Central memory CD8-positive, alpha-beta T cell (primary cell): ENCODE measurements around the gene PAOX.
"Not testable (repeated sequence)": the region's sequence is repeated elsewhere in the genome, so short reads cannot be mapped to it uniquely, and the experiment has no call there.

Experiments
- ATAC-seq: fragments of 150-1000 bp; cut with Tn5 transposase; replicated peaks from 2 replicates; pipeline ENCODE4 v1.10.0; 2022; ENCODE audit warnings: mild to moderate bottlenecking, moderate FRiP score, moderate number of reproducible peaks; ENCODE audit not compliant: poor library complexity, severe bottlenecking; ENCODE audit errors: extremely low read depth
- DNase-seq, 2 donors: peaks; one replicate each; pipeline ENCODE4 v3.0.0; 2021; ENCODE audit warnings: low spot score in 2 of 2
- H3K27ac Mint-ChIP-seq: one replicate; pipeline ENCODE4 v1.8.0; 2022; ENCODE audit warnings: low read depth, mild to moderate bottlenecking, moderate library complexity, mixed read lengths
- H3K27me3 Mint-ChIP-seq: one replicate; pipeline ENCODE4 v1.8.0; 2022; ENCODE audit warnings: mixed read lengths
- H3K36me3 Mint-ChIP-seq: one replicate; pipeline ENCODE4 v1.8.0; 2022; ENCODE audit warnings: mild to moderate bottlenecking, moderate library complexity, mixed read lengths; ENCODE audit not compliant: insufficient read depth
- H3K4me1 Mint-ChIP-seq: one replicate; pipeline ENCODE4 v1.8.0; 2022; ENCODE audit warnings: mixed read lengths
- H3K4me3 Mint-ChIP-seq: one replicate; pipeline ENCODE4 v1.8.0; 2022; ENCODE audit warnings: mild to moderate bottlenecking, moderate library complexity, mixed read lengths
- H3K9me3 Mint-ChIP-seq: one replicate; pipeline ENCODE4 v1.8.0; 2022; ENCODE audit warnings: mixed read lengths

The PAOX gene

DNA sequence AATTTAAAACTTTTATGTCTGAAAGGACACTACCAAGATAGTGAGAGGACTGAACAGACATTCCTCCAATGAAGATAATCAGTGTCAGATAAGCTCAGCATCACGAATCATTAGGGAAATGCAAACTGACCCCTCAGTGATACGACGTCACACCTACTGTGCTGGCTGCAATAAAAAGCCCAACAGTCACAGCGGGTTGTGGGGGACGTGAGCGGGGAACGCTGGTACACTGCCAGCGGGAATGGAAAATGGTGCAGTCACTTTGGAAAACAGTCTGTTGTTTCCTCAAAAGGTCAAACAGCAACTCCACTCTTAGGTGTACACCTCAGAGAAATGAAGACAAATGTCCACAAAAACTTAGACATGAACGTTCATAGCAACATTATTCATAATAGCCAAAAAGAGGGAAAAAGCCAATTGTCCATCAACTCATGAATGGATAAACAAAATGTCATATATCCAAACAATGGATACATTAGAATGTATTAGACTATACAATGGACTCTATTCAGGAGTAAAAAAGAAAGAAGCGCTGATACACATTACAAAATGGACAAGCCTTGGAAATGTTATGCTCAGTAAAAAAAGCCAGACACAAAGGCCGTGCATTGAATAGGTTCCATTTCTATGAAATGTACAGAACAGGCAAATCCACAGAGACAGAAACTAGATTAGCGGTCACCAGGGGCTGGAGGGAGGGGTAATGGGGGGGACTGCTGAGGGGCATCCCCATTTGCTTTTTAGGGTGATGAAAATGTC, 3.5 kb upstream of the PAOX start:
- H3K27ac Mint-ChIP-seq = no peak overlapping the region
- peak overlapping the region; percentile 77 for H3K4me3 Mint-ChIP-seq
- no peak for DNase-seq
- H3K4me1 Mint-ChIP-seq = peaks cover 6% of the 10 kb centered on the region
- no peaks in the 10 kb centered on the region for H3K27me3 Mint-ChIP-seq
- H3K36me3 Mint-ChIP-seq = peaks cover 9% of the 10 kb centered on the region
- ATAC-seq = no peak
- H3K9me3 Mint-ChIP-seq = no peaks in the 10 kb centered on the region

DNA sequence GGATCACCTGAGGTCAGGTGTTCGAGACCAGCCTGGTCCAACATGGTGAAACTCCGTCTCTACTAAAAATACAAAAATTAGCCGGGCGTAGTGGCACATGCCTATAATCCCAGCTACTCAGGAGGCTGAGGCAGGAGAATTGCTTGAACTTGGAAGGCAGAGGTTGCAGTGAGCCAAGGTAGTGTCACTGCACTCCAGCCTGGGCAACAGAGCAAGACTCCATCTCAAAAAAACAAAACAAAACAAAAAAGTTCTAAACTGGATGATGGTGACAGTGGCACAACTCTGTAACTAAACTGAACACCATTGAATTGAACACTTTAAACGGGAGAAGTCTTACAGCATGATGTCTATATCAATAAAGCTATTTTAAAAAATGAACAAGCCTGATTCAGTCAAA, 2.9 kb upstream of the PAOX start:
- H3K27me3 Mint-ChIP-seq, DNase-seq, H3K27ac Mint-ChIP-seq, H3K9me3 Mint-ChIP-seq, H3K36me3 Mint-ChIP-seq, H3K4me1 Mint-ChIP-seq, ATAC-seq: not testable (repeated sequence)
- peak overlapping the region; percentile 71 for H3K4me3 Mint-ChIP-seq

DNA sequence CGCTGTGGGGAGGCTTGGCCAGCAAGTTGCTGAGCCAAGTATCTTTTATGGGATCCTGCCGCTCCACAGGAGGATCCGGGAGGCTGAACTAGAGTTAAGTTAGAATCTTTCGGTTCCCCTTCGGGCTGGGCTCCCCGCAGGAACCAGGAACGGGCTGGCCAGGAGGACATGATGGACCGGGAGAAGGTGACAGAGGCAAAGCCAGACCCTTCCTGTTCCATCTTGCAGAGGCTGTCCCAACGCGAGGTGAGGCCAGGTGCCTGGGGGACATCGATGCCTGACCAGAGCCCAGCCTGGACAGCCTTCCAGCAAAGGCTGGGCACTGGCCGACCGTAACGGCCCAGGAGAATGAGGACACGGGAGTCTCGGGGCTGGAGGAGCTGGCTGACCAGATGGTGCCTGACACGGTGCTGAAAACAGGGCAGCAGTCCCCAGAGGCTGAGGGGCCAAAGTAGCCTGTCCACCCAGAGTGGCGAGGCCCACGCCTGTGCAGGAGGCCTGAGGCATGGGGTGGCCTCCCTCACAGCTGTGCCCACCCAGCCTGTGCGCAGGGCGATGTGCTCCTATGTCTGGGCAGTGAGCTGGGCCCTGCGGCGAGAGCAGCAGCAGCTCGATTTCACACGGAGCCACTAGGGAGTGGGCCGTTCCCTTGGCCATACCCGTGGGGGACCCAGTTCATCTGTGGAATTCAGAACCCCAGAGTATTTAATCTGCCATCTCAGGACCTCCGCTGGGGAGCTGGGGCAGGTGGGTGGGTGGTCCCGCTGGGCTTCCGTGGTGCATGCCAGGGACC, 1.8 kb upstream of the PAOX start:
- H3K27me3 Mint-ChIP-seq = no peaks in the 10 kb centered on the region
- no peak for ATAC-seq
- no peaks in the 10 kb centered on the region for H3K9me3 Mint-ChIP-seq
- DNase-seq = no peak
- peaks cover 11% of the 10 kb centered on the region for H3K4me1 Mint-ChIP-seq
- peak overlapping the region; percentile 71 for H3K4me3 Mint-ChIP-seq
- H3K27ac Mint-ChIP-seq = no peak overlapping the region
- H3K36me3 Mint-ChIP-seq = peaks cover 10% of the 10 kb centered on the region

DNA sequence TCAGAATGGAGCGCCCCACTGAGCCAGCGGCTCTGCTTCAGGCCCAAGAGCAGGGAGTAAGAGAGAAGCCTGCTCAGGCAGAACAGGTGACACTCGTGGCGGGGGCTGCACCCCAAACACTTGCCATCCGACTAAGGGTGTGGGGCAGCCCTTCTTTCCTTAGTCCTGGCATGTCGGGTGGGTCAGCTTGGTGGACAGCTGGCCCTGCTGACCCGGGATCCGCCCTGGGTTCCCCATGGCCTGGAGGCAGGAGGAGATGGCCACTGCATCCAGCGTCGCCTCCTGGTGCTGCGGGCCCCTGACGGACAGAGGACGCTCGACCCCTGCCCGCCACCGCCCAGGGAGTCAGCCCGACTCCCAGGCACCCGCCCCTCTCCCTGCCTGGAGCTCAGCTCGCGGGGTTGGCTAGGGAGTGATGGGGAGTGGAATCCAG, 1.2 kb upstream of the PAOX start:
- Mint-ChIP-seq H3K36me3 (peaks cover 11% of the 10 kb centered on the region), H3K27ac (no peak overlapping the region), H3K4me1 (peaks cover 11% of the 10 kb centered on the region), H3K27me3 (no peaks in the 10 kb centered on the region), H3K4me3 (peak overlapping the region; percentile 71), H3K9me3 (no peaks in the 10 kb centered on the region)
- ATAC-seq = no peak
- no peak for DNase-seq

DNA sequence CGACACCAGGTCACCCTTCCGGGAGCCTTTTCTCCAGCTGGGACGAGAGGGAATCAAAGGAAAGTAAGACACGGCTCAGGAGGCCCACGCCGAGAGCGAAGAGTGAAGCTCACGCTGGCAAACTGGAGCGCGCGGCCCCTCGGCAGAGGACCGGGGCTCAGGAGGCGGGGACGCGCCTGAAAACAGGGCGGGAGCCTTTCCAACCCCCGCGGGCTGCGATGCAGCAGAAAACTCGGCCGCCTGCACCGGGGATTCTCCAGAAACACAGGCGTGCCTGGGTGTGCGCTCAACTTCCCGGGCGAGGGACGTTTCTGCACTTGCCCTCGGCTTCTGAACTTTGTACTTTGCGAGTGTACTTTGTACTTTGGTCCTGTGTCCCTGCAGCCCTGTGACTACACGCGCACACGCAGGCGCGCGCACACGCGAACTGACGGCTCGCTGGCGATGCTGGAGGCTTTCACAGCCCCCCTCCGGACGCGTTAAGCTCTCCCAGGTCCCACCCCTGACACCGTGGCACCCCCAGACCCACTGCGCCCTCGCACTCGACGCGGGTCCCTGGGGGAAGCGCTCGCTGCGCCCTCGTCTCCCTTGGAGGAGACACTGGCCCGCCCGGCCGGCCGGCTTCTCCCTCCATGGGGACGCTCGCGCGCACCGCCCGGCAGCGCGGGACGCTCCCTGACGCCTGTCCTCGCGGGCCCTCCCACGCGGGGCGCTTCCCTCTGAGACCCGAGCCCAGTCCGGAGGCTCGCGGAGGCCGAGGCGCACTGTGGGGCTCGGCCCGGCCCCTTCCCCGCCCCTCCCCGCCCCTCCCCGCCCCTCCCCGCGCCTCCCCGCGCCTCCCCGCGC, 588 bp upstream of the PAOX start:
- Mint-ChIP-seq H3K36me3 (peaks cover 11% of the 10 kb centered on the region), H3K4me1 (peaks cover 11% of the 10 kb centered on the region), H3K27ac (no peak overlapping the region), H3K9me3 (no peaks in the 10 kb centered on the region), H3K4me3 (peak overlapping the region; percentile 71), H3K27me3 (no peaks in the 10 kb centered on the region)
- DNase-seq = peak in 1 of 2 donors; percentile 39
- peak; percentile 55 for ATAC-seq

DNA sequence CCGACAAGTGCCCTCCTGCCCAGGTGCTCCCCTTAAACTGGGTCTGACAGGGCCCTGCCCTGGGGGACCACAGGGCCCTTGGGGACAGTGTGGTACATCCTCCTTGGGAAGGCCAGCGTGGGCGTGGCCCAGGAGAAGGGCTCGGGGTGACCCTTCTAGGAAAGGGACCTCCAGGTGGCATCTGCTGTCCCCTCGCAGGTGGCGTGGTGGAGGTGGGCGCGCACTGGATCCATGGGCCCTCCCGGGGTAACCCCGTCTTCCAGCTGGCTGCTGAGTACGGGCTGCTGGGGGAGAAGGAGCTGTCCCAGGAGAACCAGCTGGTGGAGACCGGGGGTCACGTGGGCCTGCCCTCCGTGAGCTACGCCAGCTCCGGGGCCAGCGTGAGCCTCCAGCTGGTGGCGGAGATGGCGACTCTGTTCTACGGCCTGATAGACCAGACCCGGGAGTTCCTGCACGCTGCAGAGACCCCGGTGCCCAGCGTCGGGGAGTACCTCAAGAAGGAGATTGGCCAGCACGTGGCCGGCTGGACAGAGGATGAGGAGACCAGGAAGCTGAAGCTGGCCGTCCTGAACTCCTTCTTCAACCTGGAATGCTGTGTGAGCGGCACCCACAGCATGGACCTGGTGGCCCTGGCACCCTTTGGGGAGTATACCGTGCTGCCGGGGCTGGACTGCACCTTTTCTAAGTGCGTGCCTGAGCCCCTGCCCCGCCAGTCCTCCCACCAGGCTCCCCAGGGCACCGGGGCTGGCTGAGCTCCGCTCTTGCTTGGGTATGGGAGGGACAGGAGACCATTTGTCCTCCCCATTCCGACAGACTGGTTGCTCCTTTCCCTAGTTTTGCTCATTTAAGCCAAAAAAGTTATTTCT, 972 bp downstream of the PAOX start:
- DNase-seq = no peak
- Mint-ChIP-seq H3K4me3 (peak overlapping the region; percentile 76), H3K9me3 (no peaks in the 10 kb centered on the region), H3K4me1 (peaks cover 5% of the 10 kb centered on the region), H3K27me3 (no peaks in the 10 kb centered on the region), H3K27ac (no peak overlapping the region), H3K36me3 (peaks cover 10% of the 10 kb centered on the region)
- ATAC-seq = no peak

DNA sequence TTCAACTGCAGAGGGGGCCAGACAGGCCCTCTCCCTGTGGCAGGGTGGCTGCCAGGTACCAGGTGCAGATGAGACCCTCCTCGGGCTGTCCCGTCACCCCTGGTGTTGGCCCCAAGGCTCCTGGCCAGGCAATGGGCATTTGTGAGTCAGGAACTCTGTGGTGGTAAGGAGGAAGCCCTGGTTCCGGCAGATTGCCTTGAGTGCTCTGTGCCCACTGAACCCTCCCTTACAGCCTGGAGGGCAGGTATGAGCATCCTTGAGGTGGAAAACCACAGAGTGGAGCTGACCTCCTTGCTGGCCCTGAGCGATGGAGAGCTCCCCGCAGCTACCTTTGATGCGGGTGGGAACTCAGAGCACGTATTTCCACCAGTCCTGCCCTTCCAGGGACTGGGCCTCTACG, 2.0 kb downstream of the PAOX start:
- Mint-ChIP-seq H3K4me1 (peaks cover 5% of the 10 kb centered on the region), H3K27ac (no peak overlapping the region), H3K36me3 (peaks cover 10% of the 10 kb centered on the region), H3K27me3 (no peaks in the 10 kb centered on the region), H3K4me3 (peak overlapping the region; percentile 76), H3K9me3 (no peaks in the 10 kb centered on the region)
- DNase-seq (no peak), ATAC-seq (no peak)

DNA sequence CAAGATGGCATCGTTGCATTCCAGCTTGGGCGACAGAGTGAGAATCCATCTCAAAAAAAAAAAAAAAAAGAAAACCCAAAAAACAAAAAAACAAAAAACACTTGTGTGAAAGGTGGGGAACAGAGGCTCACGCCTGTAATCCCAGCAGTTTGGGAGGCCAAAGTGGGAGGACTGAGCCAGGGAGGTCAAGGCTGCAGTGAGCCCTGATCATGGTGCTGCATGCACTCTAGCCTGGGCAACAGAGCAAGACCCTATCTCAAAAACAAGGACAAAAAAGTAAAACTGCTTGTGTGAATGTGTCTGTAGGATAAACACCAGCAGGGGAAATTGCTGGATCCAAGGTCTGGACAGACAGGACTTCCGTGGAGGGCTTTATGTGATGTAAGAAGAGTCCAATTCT, 4.5 kb downstream of the PAOX start:
- H3K36me3 Mint-ChIP-seq = peaks cover 9% of the 10 kb centered on the region
- H3K27ac Mint-ChIP-seq = no peak overlapping the region
- peaks cover 10% of the 10 kb centered on the region for H3K4me1 Mint-ChIP-seq
- no peaks in the 10 kb centered on the region for H3K27me3 Mint-ChIP-seq
- ATAC-seq (no peak), DNase-seq (no peak)
- no peaks in the 10 kb centered on the region for H3K9me3 Mint-ChIP-seq
- H3K4me3 Mint-ChIP-seq = no peak overlapping the region

DNA sequence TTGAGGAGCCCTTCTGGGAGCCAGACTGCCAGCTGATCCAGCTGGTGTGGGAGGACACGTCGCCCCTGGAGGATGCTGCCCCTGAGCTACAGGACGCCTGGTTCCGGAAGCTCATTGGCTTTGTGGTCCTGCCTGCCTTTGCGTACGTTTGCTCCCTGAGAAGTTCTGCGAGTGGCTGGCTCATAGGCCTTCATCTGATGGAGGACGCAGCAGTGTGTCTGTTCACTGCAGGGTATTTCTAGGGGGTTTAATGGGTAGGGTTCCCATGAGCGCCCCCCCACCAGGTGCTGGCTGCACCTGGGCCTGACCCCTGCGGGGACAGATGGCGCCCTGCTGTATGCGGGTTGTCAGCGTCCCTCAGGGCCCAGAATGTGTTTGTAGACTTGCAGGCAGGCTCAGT, 5.0 kb downstream of the PAOX start:
- Mint-ChIP-seq H3K27ac (no peak overlapping the region), H3K9me3 (no peaks in the 10 kb centered on the region), H3K4me3 (no peak overlapping the region), H3K36me3 (peaks cover 11% of the 10 kb centered on the region), H3K27me3 (no peaks in the 10 kb centered on the region), H3K4me1 (peaks cover 16% of the 10 kb centered on the region)
- no peak for ATAC-seq
- DNase-seq = no peak

DNA sequence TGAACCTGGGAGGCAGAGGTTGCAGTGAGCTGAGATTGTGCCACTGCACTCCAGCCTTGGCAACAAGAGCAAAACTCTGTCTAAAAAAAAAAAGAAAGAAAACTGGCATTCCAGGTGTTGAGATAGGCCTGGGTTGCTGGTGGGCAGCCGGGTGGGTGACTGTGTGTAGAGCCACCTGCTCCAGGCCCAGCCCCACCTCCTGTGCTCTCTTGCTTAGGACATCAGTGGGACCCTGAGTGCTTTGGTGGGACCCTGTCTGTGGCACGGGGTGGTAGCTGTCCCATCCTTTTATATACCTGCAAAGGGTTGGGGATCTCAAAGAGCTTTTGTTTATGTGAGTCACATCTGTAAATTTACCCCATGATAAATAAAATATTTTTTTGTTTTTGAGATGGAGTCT, 6.2 kb downstream of the PAOX start:
- no peak for ATAC-seq
- Mint-ChIP-seq H3K4me3 (no peak overlapping the region), H3K27me3 (no peaks in the 10 kb centered on the region), H3K9me3 (no peaks in the 10 kb centered on the region), H3K4me1 (peaks cover 24% of the 10 kb centered on the region), H3K27ac (no peak overlapping the region), H3K36me3 (peaks cover 13% of the 10 kb centered on the region)
- no peak for DNase-seq

DNA sequence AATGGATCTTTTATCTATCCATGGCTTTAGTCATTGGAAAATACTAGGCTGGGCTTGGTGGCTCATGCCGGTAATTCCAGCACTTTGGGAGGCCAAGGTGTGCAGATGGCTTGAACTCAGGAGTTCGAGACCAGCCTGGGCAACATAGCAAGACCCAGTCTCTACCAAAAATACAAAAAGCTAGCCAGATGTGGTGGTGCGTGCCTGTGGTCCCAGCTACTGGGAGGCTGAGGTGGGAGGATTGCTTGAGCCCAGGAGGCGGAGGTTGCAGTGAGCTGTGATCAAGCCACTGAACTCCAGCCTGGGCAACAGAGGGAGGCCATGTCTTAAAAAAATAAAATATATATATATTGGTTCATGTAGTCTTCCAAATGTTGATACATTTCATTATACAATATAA, 7.9 kb downstream of the PAOX start:
- H3K9me3 Mint-ChIP-seq = not testable (repeated sequence)

More for the DNA sequence above, 7.9 kb downstream of the PAOX start:
- not testable (repeated sequence) for DNase-seq, H3K4me3 Mint-ChIP-seq, H3K27ac Mint-ChIP-seq, H3K27me3 Mint-ChIP-seq, ATAC-seq
- peaks cover 20% of the 10 kb centered on the region for H3K36me3 Mint-ChIP-seq
- H3K4me1 Mint-ChIP-seq = peaks cover 38% of the 10 kb centered on the region
